Spleen (tissue), 11 donors: Measurements from ENCODE around the gene BLM. TPM values are rescaled to one million over a fixed set of nuclear protein-coding genes. Genes with fewer than 3 reads are reported as not detected.

Source experiments
- DNase-seq: peaks from one replicate; pipeline ENCODE4 v3.0.0-alpha.2; 2020
- H3K27ac ChIP-seq, 8 donors: fragments of 200-600 bp; sonication (generic) in 7 of 8; 1 replicate in 4 of 8; 2 replicates in 4 of 8; pipeline versions ENCODE4 v1.5.0 to v1.8.0; 2016 to 2021; ENCODE audit warnings: inconsistent platforms in 4 of 8, mild to moderate bottlenecking in 4 of 8, moderate library complexity in 1 of 8
- H3K27me3 ChIP-seq, 7 donors: fragments of 200-600 bp; sonication (generic) in 6 of 7; replicated peaks in 1 of 7; 1 replicate in 4 of 7; 2 replicates in 3 of 7; pipeline versions ENCODE4 v1.5.0 to v1.8.0; 2016 to 2021; ENCODE audit warnings: inconsistent platforms in 3 of 7, mild to moderate bottlenecking in 1 of 7
- H3K36me3 ChIP-seq, 6 donors: fragments of 200-600 bp; sonication (generic) in 5 of 6; 1 replicate in 4 of 6; 2 replicates in 2 of 6; pipeline versions ENCODE4 v1.5.0 to v1.8.0; 2016 to 2021; ENCODE audit warnings: inconsistent platforms in 2 of 6
- H3K4me1 ChIP-seq, 6 donors: fragments of 200-600 bp; sonication (generic) in 5 of 6; 1 replicate in 3 of 6; 2 replicates in 3 of 6; pipeline versions ENCODE4 v1.5.0 to v1.8.0; 2016 to 2021; ENCODE audit warnings: inconsistent platforms in 3 of 6
- H3K4me3 ChIP-seq, 8 donors: fragments of 200-600 bp; sonication (generic) in 7 of 8; 1 replicate in 4 of 8; 2 replicates in 4 of 8; pipeline versions ENCODE4 v1.5.0 to v1.8.0; 2016 to 2021; ENCODE audit warnings: inconsistent platforms in 4 of 8, mild to moderate bottlenecking in 4 of 8, moderate library complexity in 2 of 8
- H3K9me3 ChIP-seq, 8 donors: fragments of 200-600 bp; sonication (generic) in 7 of 8; 1 replicate in 4 of 8; 2 replicates in 4 of 8; pipeline versions ENCODE4 v1.5.0 to v1.8.0; 2016 to 2021; ENCODE audit warnings: inconsistent platforms in 4 of 8
- POLR2A ChIP-seq, 3 donors: fragments of 450-650 bp; IDR thresholded peaks; one replicate each; pipeline ENCODE4 v1.5.1; 2017; ENCODE audit warnings: antibody characterized with exemption in 3 of 3, mild to moderate bottlenecking in 1 of 3
- POLR2AphosphoS5 ChIP-seq, 3 donors: sonication (generic); formaldehyde crosslinking; IDR thresholded peaks; one replicate each; pipeline ENCODE4 v1.5.1; 2017; ENCODE audit warnings: antibody characterized with exemption in 3 of 3
- WGBS, 5 donors: extraction: QIAGEN DNeasy Blood & Tissue Kit in 3 of 5; methylation state at CpG; one replicate each; pipeline versions ENCODE4 v1.1.5 to v1.1.7; 2013 to 2018; 5-methylcytosine and 5-hydroxymethylcytosine counted together
- intact Hi-C: fragments of 100-400 bp; cut with DNase I; formaldehyde crosslinking; loops from one replicate; pipeline ENCODE4 v1.15.0; 2023; ENCODE audit warnings: low total_unique reads
- polyA plus RNA-seq, 3 donors: library from polyadenylated mRNA; stranded (reverse); fragments of 200-250 nt; gene quantifications; one replicate each; pipeline ENCODE4 v1.2.1, GENCODE V29; 2013
- total RNA-seq, 7 donors: library from RNA; depleted of rRNA in 3 of 7; stranded (reverse); fragments of >200 nt in 3 of 7; fragmentation: NEBNext Ultra II Directional in 4 of 7; extraction: Animal tissue kit (Norgen Biotek cat#: 25700) in 4 of 7; gene quantifications; one replicate each; pipeline versions ENCODE4 v1.1.0 to v1.2.1, GENCODE V29; 2016 to 2021
- TF ChIP-seq, protein P1 (sequence below), 11 experiments: fragments of 200-600 bp in 7 of 11; fragments of 450-650 bp in 4 of 11; sonication (generic) in 4 of 11; IDR thresholded peaks in 8 of 11; conservative IDR thresholded peaks in 3 of 11; 1 replicate in 7 of 11; 2 replicates in 4 of 11; pipeline versions ENCODE4 v1.4.0 to v1.8.0; 2016 to 2021; ENCODE audit warnings: antibody characterized with exemption in 11 of 11, inconsistent platforms in 4 of 11, mild to moderate bottlenecking in 1 of 11
- donor health status: healthy with polysubstance abuse.
- donor health status: DM: no; HTN: no; CAD: no; lungs with moderate emphysema.
- donor health status: DM: no; HTN: no; CAD: no.
- donor health status: Bipolar disorder and iron deficiency.
- donor health status: healthy.
- donor health status: DM: no; HTN: no; CAD: no.
- donor health status: DM: yes; HTN: yes; CAD: no.

Gene BLM
- total and polyA plus RNA-seq, 10 donors = 5.8 to 12.0 (median 7.3) TPM

DNA sequence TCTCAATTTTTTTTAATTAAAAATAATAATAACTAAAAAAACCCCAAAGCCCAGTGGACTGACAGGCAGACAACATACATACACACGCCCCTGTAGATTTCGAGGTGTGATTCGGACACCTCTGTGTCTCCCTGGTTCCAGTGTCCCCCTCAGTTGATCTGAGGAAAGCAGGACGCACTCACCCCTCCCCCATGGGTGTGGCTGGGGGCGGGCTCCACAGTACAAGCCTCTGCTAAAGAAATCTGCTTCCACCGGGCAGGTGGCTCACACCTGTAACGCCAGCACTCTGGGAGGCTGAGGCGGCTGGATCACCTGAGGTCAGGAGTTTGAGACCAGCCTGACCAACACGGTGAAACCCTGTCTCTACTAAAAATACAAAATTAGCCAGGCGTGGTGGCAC is 33.8 kb upstream of the BLM start:
- no peak for DNase-seq
- intact Hi-C loops = no loop called here
- Histone ChIP-seq H3K36me3 (no peaks in the 10 kb centered on the region), H3K27me3 (no peaks in the 10 kb centered on the region), H3K4me1 (peaks cover 6 to 29% (median 18%) of the 10 kb centered on the region in 6 donors), H3K4me3 (no peak overlapping the region), H3K27ac (no peak overlapping the region), H3K9me3 (no peaks in the 10 kb centered on the region)
- WGBS, 5 donors = 80 to 93% (median 84%) methylated on average over 8 to 10 of the region's 10 CpGs
- TF ChIP-seq, protein P1, sequence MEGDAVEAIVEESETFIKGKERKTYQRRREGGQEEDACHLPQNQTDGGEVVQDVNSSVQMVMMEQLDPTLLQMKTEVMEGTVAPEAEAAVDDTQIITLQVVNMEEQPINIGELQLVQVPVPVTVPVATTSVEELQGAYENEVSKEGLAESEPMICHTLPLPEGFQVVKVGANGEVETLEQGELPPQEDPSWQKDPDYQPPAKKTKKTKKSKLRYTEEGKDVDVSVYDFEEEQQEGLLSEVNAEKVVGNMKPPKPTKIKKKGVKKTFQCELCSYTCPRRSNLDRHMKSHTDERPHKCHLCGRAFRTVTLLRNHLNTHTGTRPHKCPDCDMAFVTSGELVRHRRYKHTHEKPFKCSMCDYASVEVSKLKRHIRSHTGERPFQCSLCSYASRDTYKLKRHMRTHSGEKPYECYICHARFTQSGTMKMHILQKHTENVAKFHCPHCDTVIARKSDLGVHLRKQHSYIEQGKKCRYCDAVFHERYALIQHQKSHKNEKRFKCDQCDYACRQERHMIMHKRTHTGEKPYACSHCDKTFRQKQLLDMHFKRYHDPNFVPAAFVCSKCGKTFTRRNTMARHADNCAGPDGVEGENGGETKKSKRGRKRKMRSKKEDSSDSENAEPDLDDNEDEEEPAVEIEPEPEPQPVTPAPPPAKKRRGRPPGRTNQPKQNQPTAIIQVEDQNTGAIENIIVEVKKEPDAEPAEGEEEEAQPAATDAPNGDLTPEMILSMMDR (IDR thresholded peaks at IDR 0.05 in 8 of 11, conservative IDR thresholded peaks at IDR 0.05 in 3 of 11) = no peak
- TF ChIP-seq POLR2A (IDR thresholded peaks at IDR 0.05) = no peak
- TF ChIP-seq POLR2AphosphoS5 (IDR thresholded peaks at IDR 0.05) = no peak

DNA sequence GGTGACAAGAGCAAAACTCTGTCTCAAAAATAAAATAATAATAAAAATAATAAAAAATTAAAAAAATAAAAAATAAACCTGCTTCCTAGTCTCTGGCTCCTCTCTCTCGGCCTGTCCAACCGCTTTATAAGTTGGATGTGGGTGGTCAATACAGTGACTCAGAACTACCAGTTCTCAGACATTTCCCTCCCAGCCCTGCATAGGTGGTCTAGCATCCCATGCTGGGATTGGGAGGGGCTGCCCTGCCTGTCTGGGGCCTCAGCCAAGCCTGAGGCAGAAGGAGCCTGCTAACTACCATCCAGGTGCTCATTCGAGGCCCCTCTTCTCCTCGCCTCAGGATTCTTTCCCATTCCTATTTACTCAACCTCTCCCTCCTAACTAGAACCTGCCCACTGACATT is 33.3 kb upstream of the BLM start:
- 92 to 97% (median 95%) methylated on average over 4 of the region's 4 CpGs for WGBS, 5 donors
- intact Hi-C loops = no loop called here
- Histone ChIP-seq H3K4me3 (no peak overlapping the region), H3K9me3 (peaks cover 0 to 5% (median under 1%) of the 10 kb centered on the region in 8 donors), H3K4me1 (peaks cover 6 to 23% (median 18%) of the 10 kb centered on the region in 6 donors), H3K36me3 (no peaks in the 10 kb centered on the region), H3K27me3 (no peaks in the 10 kb centered on the region), H3K27ac (no peak overlapping the region)
- TF ChIP-seq POLR2A (IDR thresholded peaks at IDR 0.05) (no peak), POLR2AphosphoS5 (IDR thresholded peaks at IDR 0.05) (no peak)
- TF ChIP-seq, protein P1 (IDR thresholded peaks at IDR 0.05 in 8 of 11, conservative IDR thresholded peaks at IDR 0.05 in 3 of 11) = no peak
- no peak for DNase-seq

DNA sequence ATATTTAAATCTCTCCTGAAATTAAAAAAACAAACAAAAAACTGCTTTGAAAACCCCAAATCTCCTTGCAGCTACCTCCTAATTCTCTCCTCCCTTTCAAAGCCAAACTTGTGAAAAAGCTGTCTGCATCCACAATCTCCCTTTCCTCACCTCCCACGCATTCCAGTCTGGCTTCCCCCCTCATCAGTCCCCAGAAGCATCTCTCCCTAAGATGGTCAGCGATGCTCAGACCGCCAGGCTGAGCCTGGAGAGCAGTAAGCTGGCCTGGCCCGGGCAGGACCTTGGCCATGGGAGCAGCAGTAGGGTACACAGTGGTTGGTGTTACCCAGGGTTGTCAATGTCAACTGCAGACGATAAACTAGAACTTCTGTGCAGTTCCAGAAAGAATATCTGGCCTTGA is 32.9 kb upstream of the BLM start:
- WGBS, 5 donors = 77 to 91% (median 90%) methylated on average over 5 of the region's 5 CpGs
- H3K4me1 ChIP-seq = peaks cover 6 to 21% (median 18%) of the 10 kb centered on the region in 6 donors
- H3K27me3 ChIP-seq = no peaks in the 10 kb centered on the region
- H3K4me3 ChIP-seq = no peak overlapping the region
- no peaks in the 10 kb centered on the region for H3K36me3 ChIP-seq
- TF ChIP-seq POLR2A (IDR thresholded peaks at IDR 0.05) (no peak), POLR2AphosphoS5 (IDR thresholded peaks at IDR 0.05) (no peak)
- TF ChIP-seq, protein P1 (IDR thresholded peaks at IDR 0.05 in 8 of 11, conservative IDR thresholded peaks at IDR 0.05 in 3 of 11) = no peak
- no peak overlapping the region for H3K27ac ChIP-seq
- intact Hi-C loops = no loop called here
- DNase-seq = no peak
- peaks cover 0 to 9% (median 4%) of the 10 kb centered on the region in 8 donors for H3K9me3 ChIP-seq

DNA sequence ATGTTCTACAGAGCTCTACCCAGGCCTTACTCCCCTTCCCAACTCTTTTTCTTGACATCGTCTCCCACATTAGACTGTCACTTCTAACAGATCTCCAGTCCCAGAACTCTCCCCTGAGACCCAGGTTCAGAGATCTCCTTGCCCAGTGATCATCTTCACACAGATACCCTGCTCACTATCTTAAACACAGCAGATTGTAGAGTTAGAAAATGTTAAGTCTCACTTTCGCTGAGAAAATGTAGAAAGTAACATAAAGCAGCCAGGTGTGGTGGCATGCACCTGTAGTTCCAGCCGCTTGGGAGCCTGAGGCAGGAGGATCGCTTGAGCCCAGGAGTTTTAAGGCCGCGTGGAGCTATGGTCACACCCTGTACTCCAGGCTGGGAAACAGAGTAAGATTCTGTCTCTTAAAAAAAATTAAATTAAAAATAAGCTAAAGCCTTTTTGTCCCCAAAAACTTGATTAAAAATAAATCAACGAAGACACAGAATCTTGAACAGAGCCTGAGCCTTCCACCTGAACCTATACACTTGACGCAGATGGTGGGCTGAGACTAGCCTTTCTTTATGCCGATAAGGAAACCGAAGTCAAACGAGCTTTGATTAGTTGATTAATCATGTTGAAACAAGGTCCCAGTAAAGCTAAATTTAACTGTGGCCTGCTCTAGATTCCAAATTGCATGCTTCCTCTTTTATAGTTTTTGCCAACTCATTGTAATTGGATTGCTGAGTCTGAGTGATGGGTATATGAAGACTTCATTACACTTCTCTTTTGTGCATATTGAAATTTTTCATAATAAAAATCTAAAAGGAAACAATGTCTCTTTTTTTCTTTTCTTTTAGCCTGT is 31.3 kb upstream of the BLM start:
- TF ChIP-seq POLR2AphosphoS5 (IDR thresholded peaks at IDR 0.05) (no peak), POLR2A (IDR thresholded peaks at IDR 0.05) (no peak)
- TF ChIP-seq, protein P1 (IDR thresholded peaks at IDR 0.05 in 8 of 11, conservative IDR thresholded peaks at IDR 0.05 in 3 of 11) = no peak
- H3K4me1 ChIP-seq = peaks cover 6 to 21% (median 18%) of the 10 kb centered on the region in 6 donors
- H3K27me3 ChIP-seq = no peaks in the 10 kb centered on the region
- no peaks in the 10 kb centered on the region for H3K36me3 ChIP-seq
- intact Hi-C loops = no loop called here
- peaks cover 0 to 15% (median 9%) of the 10 kb centered on the region in 8 donors for H3K9me3 ChIP-seq
- H3K27ac ChIP-seq = peak overlapping the region in 4 of 8 donors; percentile 23 to 59 (median 50)
- WGBS, 5 donors = 59 to 70% (median 64%) methylated on average over 11 of the region's 11 CpGs
- no peak for DNase-seq
- no peak overlapping the region for H3K4me3 ChIP-seq
